Measurements from ENCODE around the gene OOSP1.

OOSP1 gene

DNA sequence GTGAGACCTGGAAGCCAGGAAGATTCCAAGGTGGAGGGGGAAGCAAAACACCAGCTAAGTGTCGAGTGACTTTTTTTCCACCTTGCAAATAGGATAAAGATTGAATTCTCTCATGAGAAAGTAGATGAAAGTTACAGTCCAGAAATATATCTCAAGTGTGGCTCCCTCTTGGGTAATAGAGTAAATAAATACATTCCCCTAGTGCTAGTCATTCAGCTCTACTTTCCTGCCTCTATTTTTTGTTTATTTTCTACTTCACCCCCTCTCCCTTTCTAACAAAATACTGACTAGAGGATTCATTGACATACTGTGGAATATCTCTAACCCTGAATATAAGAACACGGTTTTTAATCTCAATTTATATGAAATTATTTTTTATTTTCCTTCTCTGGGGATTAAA, 59.6 kb downstream of the OOSP1 start:
- no peak for DNase-seq
- Mint-ChIP-seq H3K4me3 (no peak overlapping the region), H3K36me3 (ENCODE audit: low read depth) (no peaks in the 10 kb centered on the region), H3K27ac (no peak overlapping the region), H3K27me3 (ENCODE audit: low read depth, poor library complexity) (peaks cover 4% of the 10 kb centered on the region), H3K9me3 (no peaks in the 10 kb centered on the region), H3K4me1 (peaks cover 13% of the 10 kb centered on the region)
- TF ChIP-seq, protein P1, sequence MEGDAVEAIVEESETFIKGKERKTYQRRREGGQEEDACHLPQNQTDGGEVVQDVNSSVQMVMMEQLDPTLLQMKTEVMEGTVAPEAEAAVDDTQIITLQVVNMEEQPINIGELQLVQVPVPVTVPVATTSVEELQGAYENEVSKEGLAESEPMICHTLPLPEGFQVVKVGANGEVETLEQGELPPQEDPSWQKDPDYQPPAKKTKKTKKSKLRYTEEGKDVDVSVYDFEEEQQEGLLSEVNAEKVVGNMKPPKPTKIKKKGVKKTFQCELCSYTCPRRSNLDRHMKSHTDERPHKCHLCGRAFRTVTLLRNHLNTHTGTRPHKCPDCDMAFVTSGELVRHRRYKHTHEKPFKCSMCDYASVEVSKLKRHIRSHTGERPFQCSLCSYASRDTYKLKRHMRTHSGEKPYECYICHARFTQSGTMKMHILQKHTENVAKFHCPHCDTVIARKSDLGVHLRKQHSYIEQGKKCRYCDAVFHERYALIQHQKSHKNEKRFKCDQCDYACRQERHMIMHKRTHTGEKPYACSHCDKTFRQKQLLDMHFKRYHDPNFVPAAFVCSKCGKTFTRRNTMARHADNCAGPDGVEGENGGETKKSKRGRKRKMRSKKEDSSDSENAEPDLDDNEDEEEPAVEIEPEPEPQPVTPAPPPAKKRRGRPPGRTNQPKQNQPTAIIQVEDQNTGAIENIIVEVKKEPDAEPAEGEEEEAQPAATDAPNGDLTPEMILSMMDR (IDR thresholded peaks at IDR 0.05) = no peak

DNA sequence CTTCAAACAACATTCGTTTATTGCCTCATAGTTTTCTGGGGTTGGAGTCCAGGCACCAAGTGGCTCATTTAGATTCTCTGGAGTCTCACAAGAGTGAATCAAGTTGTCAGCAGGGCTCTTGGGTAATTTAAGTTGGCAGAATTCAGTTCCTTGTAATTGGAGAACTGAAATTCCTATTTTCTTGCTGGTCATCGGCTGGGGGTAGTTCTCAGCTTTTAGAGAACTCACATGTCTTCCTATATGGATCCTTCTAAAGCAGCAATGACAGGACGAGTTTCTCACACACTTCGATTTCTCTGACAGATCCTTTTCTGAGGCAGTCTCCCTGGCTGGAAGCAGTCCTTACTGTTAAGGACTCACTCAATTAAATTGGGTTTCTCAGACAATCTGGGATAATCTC, 61.5 kb downstream of the OOSP1 start:
- Mint-ChIP-seq H3K9me3 (no peaks in the 10 kb centered on the region), H3K27ac (peak overlapping the region; percentile 33)
- DNase-seq = no peak

DNA sequence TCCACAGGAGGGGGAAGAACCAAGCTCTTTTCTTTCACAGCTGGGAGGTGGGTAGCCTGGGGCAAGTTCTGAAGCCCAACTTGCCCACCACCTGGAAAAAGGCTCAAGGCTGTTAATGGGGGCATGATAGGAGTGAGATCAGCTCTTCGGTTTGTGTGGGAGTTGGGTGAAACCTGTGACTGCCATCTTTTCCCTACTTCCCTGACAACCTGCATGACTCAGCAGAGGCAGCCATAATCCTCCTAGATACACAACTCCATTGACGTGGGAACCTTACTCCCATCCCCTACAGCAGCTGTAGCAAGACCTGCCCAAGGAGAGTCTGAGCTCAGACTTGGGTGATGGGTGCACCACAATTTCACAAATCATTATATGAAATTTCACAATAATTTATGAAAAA, 65.5 kb downstream of the OOSP1 start:
- TF ChIP-seq, protein P1 (IDR thresholded peaks at IDR 0.05) = no peak
- peaks cover 6% of the 10 kb centered on the region for H3K27me3 Mint-ChIP-seq (ENCODE audit: low read depth, poor library complexity)
- H3K9me3 Mint-ChIP-seq = no peaks in the 10 kb centered on the region
- DNase-seq = no peak
- H3K4me1 Mint-ChIP-seq = peaks cover 13% of the 10 kb centered on the region
- no peak overlapping the region for H3K27ac Mint-ChIP-seq
- H3K36me3 Mint-ChIP-seq (ENCODE audit: low read depth) = no peaks in the 10 kb centered on the region
- H3K4me3 Mint-ChIP-seq = no peak overlapping the region

More for the DNA sequence above, 61.5 kb downstream of the OOSP1 start:
- H3K27me3 Mint-ChIP-seq (ENCODE audit: low read depth, poor library complexity) = peaks cover 9% of the 10 kb centered on the region
- peaks cover 13% of the 10 kb centered on the region for H3K4me1 Mint-ChIP-seq
- H3K4me3 Mint-ChIP-seq = no peak overlapping the region
- TF ChIP-seq, protein P1 (IDR thresholded peaks at IDR 0.05) = no peak
- no peaks in the 10 kb centered on the region for H3K36me3 Mint-ChIP-seq (ENCODE audit: low read depth)

DNA sequence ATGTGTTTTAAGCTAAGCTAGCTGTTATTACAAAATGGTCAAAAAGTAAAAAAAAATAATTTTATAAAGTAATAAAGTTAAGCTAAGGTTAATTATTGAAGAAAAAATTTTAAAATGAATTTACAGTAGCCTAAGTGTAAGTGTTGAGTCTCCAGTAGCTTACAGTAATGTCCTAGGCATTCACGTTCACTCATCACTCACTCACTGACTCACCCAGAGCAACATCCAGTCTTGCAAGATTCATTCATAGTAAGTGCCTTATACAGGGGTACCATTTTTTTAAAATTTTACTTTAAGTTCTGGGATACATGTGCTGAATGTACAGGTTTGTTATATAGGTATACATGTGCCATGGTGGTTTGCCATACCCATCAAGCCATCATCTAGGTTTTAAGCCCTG, 67.1 kb downstream of the OOSP1 start:
- Mint-ChIP-seq H3K27ac (no peak overlapping the region), H3K36me3 (ENCODE audit: low read depth) (no peaks in the 10 kb centered on the region), H3K4me1 (peaks cover 2% of the 10 kb centered on the region), H3K27me3 (ENCODE audit: low read depth, poor library complexity) (peaks cover 6% of the 10 kb centered on the region), H3K4me3 (no peak overlapping the region), H3K9me3 (no peaks in the 10 kb centered on the region)
- TF ChIP-seq, protein P1 (IDR thresholded peaks at IDR 0.05) = no peak
- no peak for DNase-seq
